Panc1 (cell line): ENCODE measurements around the gene SNED1. TPM values are rescaled to one million over a fixed set of nuclear protein-coding genes. Genes with fewer than 3 reads are reported as not detected.

Experiments
- ATAC-seq: fragments of 200-7000 bp; cut with Tn5 transposase; 2 replicates; pipeline ENCODE4 v1.9.1; 2020; ENCODE audit warnings: mild to moderate bottlenecking, moderate library complexity
- BruUV-seq: library from RNA; stranded (reverse); fragments of 400-500 nt; replicated peaks from 2 replicates; lab custom pipeline; 2021; lab: Mats Ljungman, UMichigan
- CTCF ChIA-PET: fragments of 300-600 bp; sonication (Branson Sonifier 250); formaldehyde crosslinking; loops from one replicate; lab custom pipeline; 2022; ENCODE audit warnings: antibody characterized with exemption; lab: Charles Lee
- POLR2A ChIA-PET: fragments of 300-600 bp; sonication (Branson Sonifier 250); formaldehyde crosslinking; loops from one replicate; lab custom pipeline; 2022; ENCODE audit warnings: antibody characterized with exemption; lab: Charles Lee
- DNase-seq: peaks from one replicate; pipeline ENCODE4 v3.0.0-alpha.2; 2010; ENCODE audit warnings: low read depth, low spot score
- H3K27ac ChIP-seq: 2 replicates; pipeline ENCODE4 v1.5.1; 2011; ENCODE audit warnings: mild to moderate bottlenecking, low read length, inconsistent platforms
- H3K27me3 ChIP-seq: fragments of 200-500 bp; sonication (Bioruptor generic); 2 replicates; pipeline ENCODE4 v1.6.0; 2014; ENCODE audit warnings: low read length, inconsistent platforms; ENCODE audit not compliant: control insufficient read depth, insufficient read depth
- H3K36me3 ChIP-seq: fragments of 200-500 bp; sonication (Bioruptor generic); 2 replicates; pipeline ENCODE4 v1.5.1; 2014; ENCODE audit warnings: inconsistent platforms, mild to moderate bottlenecking, low read length, moderate library complexity; ENCODE audit not compliant: control insufficient read depth, insufficient read depth
- H3K4me1 ChIP-seq: 2 replicates; pipeline ENCODE4 v1.5.1; 2011; ENCODE audit warnings: inconsistent platforms, mild to moderate bottlenecking, low read length, moderate library complexity; ENCODE audit not compliant: control insufficient read depth, insufficient read depth
- H3K4me3 ChIP-seq, 2 experiments: 2 replicates each; pipeline ENCODE4 v1.5.1; 2011 to 2012; ENCODE audit warnings: low read depth in 2 of 2, low read length in 2 of 2, mild to moderate bottlenecking in 2 of 2, inconsistent platforms in 1 of 2, moderate library complexity in 1 of 2
- H3K9me3 ChIP-seq: fragments of 200-500 bp; sonication (Bioruptor generic); 2 replicates; pipeline ENCODE4 v1.5.1; 2014; ENCODE audit warnings: low read depth, mild to moderate bottlenecking, inconsistent platforms, low read length, moderate library complexity; ENCODE audit not compliant: control insufficient read depth, insufficient read depth
- CTCF ChIP-seq: fragments of 450-650 bp; IDR thresholded peaks from 2 replicates; pipeline ENCODE4 v1.5.1; 2017; ENCODE audit warnings: mild to moderate bottlenecking
- POLR2AphosphoS5 ChIP-seq: IDR thresholded peaks from 2 replicates; pipeline ENCODE4 v1.6.1; 2012; ENCODE audit warnings: mild to moderate bottlenecking, low read depth, low read length, moderate library complexity
- REST ChIP-seq, 2 experiments: IDR thresholded peaks; 2 replicates each; pipeline ENCODE4 v1.6.1; 2011 to 2012; ENCODE audit warnings: low read depth in 2 of 2, control low read depth in 1 of 2, low read length in 1 of 2, mild to moderate bottlenecking in 1 of 2, moderate library complexity in 1 of 2; ENCODE audit not compliant: insufficient read depth in 1 of 2
- SIN3A ChIP-seq: IDR thresholded peaks from 2 replicates; pipeline ENCODE4 v1.6.1; 2012; ENCODE audit warnings: low read depth, mild to moderate bottlenecking, low read length, moderate library complexity, borderline replicate concordance; ENCODE audit not compliant: insufficient read depth
- TCF7L2 ChIP-seq: IDR thresholded peaks from 2 replicates; pipeline ENCODE4 v1.6.1; 2011; ENCODE audit warnings: mild to moderate bottlenecking, low read depth, low read length, inconsistent platforms
- in situ Hi-C: cut with HindIII; loops from 2 replicates; pipeline ENCODE4 v1.10.0; 2016; ENCODE audit warnings: low sequenced_read_pairs, low pct_unique_long_range_greater_than_20kb
- intact Hi-C: fragments of 100-400 bp; cut with micrococcal nuclease; formaldehyde crosslinking; loops from one replicate; pipeline ENCODE4 v1.10.0; 2022; ENCODE audit not compliant: unreplicated experiment
- total RNA-seq: library from RNA; stranded (reverse); gene quantifications from one replicate; pipeline ENCODE4 v1.2.1, GENCODE V29; 2021; ENCODE audit not compliant: unreplicated experiment

Gene SNED1
- total RNA-seq, 1 experiment from 2014 or later, result 11.0 TPM

- Histone ChIP-seq H3K36me3 (no peaks in the 10 kb centered on the region; the same call in 1 of the 2 replicates), H3K4me1 (peaks cover 5% of the 10 kb centered on the region), H3K27me3 (no peaks in the 10 kb centered on the region), H3K4me3 (no peak overlapping the region), H3K27ac (no peak overlapping the region), H3K9me3 (peaks cover 13% of the 10 kb centered on the region; the same call in 1 of the 2 replicates)
- in situ Hi-C loops (no loop called here), intact Hi-C loops (no loop called here)
- BruUV-seq, result no TSS peak
- POLR2A ChIA-PET, result no interaction called here
- no peak for TF ChIP-seq TCF7L2
- TF ChIP-seq REST (IDR thresholded peaks at IDR 0.05; ENCODE audit: insufficient read depth in 1 of 2, low read depth in 2 of 2, low read length in 1 of 2), result no peak
- TF ChIP-seq SIN3A, result no peak
- TF ChIP-seq POLR2AphosphoS5, result no peak
- no peak for TF ChIP-seq CTCF
- CTCF ChIA-PET, result no interaction called here
- ATAC-seq (no peak), DNase-seq (no peak)
Observed at GRCh38 chr2:241003830-241004564, 5.6 kb downstream of the SNED1 start.

GRCh38 chr2:241005569-241005968, 7.2 kb downstream of the SNED1 start:
- ChIA-PET CTCF (no interaction called here), POLR2A (no interaction called here)
- in situ Hi-C loops, result no loop called here
- no peak for TF ChIP-seq CTCF
- no peak for TF ChIP-seq REST (IDR thresholded peaks at IDR 0.05; ENCODE audit: insufficient read depth in 1 of 2, low read depth in 2 of 2, low read length in 1 of 2)
- no peak for TF ChIP-seq POLR2AphosphoS5
- TF ChIP-seq SIN3A, result no peak
- TF ChIP-seq TCF7L2, result no peak
- Histone ChIP-seq H3K4me3 (no peak overlapping the region), H3K27ac (no peak overlapping the region), H3K4me1 (peaks cover 21% of the 10 kb centered on the region), H3K27me3 (no peaks in the 10 kb centered on the region), H3K9me3 (peaks cover 13% of the 10 kb centered on the region; the same call in 1 of the 2 replicates), H3K36me3 (no peaks in the 10 kb centered on the region)
- intact Hi-C loops, result no loop called here
- ATAC-seq, result no peak
- DNase-seq, result no peak
- BruUV-seq, result no TSS peak
